ENCODE results near the gene IL15RA.

IL15RA gene

DNA sequence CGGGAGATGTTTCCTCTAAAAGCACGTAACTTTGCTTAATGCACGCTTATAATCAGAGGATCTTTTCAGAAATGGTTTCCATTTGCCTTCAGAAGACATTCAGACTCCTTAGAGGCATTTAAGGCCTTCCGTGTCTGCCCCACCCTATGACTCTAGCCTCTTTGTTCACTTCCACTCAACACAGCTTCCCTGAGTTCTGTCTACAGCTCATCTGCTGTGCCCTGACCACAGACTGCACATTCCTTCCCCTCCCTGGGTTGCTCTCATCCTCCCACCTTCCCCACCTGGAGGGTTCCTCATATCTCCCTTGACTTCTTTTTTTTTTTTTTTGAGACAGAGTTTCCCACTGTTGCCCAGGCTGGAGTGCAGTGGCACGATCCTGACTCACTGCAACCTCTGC lies 70.7 kb downstream of the IL15RA start:
- TF ChIP-seq, protein P1, sequence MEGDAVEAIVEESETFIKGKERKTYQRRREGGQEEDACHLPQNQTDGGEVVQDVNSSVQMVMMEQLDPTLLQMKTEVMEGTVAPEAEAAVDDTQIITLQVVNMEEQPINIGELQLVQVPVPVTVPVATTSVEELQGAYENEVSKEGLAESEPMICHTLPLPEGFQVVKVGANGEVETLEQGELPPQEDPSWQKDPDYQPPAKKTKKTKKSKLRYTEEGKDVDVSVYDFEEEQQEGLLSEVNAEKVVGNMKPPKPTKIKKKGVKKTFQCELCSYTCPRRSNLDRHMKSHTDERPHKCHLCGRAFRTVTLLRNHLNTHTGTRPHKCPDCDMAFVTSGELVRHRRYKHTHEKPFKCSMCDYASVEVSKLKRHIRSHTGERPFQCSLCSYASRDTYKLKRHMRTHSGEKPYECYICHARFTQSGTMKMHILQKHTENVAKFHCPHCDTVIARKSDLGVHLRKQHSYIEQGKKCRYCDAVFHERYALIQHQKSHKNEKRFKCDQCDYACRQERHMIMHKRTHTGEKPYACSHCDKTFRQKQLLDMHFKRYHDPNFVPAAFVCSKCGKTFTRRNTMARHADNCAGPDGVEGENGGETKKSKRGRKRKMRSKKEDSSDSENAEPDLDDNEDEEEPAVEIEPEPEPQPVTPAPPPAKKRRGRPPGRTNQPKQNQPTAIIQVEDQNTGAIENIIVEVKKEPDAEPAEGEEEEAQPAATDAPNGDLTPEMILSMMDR (IDR thresholded peaks at IDR 0.05; ENCODE audit: poor library complexity, severe bottlenecking) = no peak
- Histone ChIP-seq H3K27ac (ENCODE audit: poor library complexity, severe bottlenecking) (no peak overlapping the region), H3K36me3 (ENCODE audit: low read depth) (peaks cover 31% of the 10 kb centered on the region), H3K4me3 (ENCODE audit: severe bottlenecking) (no peak overlapping the region), H3K4me1 (ENCODE audit: insufficient read depth, poor library complexity, severe bottlenecking) (no peaks in the 10 kb centered on the region), H3K9me3 (ENCODE audit: severe bottlenecking) (no peaks in the 10 kb centered on the region), H3K27me3 (ENCODE audit: insufficient read depth, poor library complexity, severe bottlenecking) (no peaks in the 10 kb centered on the region)
- ATAC-seq (ENCODE audit: low read depth) (no peak), DNase-seq (ENCODE audit: low spot score) (no peak)

- no peak for ATAC-seq (ENCODE audit: low read depth)
- Histone ChIP-seq H3K36me3 (ENCODE audit: low read depth) (peaks cover 26% of the 10 kb centered on the region), H3K4me3 (ENCODE audit: severe bottlenecking) (no peak overlapping the region), H3K27me3 (ENCODE audit: insufficient read depth, poor library complexity, severe bottlenecking) (no peaks in the 10 kb centered on the region), H3K4me1 (ENCODE audit: insufficient read depth, poor library complexity, severe bottlenecking) (no peaks in the 10 kb centered on the region), H3K27ac (ENCODE audit: poor library complexity, severe bottlenecking) (no peak overlapping the region), H3K9me3 (ENCODE audit: severe bottlenecking) (no peaks in the 10 kb centered on the region)
- no peak for DNase-seq (ENCODE audit: low spot score)
- TF ChIP-seq, protein P1 (IDR thresholded peaks at IDR 0.05; ENCODE audit: poor library complexity, severe bottlenecking) = no peak
These were observed 71.4 kb downstream of the IL15RA start for GRCh38 chr10:5905854-5906507.

DNA sequence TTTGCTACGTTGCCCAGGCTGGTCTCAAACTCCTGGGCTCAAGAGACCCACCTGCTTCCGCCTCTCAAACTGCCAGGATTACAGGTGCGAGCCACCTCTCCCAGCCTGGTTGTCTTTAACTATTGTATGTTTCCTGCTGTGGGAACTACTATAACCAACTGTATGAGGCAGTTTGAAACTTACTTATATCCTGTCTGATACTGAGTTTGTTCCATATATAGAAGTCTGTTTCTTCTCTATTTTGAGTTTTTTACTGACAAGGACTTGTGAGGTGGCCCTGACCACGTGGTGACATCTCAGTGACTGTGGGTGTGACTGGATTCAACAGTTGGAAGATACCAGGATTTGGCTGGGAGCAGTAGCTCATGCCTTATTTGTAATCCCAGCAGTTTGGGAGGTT lies 73.1 kb downstream of the IL15RA start:
- H3K27ac ChIP-seq (ENCODE audit: poor library complexity, severe bottlenecking) = no peak overlapping the region
- no peak overlapping the region for H3K4me3 ChIP-seq (ENCODE audit: severe bottlenecking)
- ATAC-seq (ENCODE audit: low read depth) = no peak
- no peaks in the 10 kb centered on the region for H3K27me3 ChIP-seq (ENCODE audit: insufficient read depth, poor library complexity, severe bottlenecking)
- no peak for DNase-seq (ENCODE audit: low spot score)
- H3K36me3 ChIP-seq (ENCODE audit: low read depth) = peaks cover 9% of the 10 kb centered on the region
- no peaks in the 10 kb centered on the region for H3K9me3 ChIP-seq (ENCODE audit: severe bottlenecking)
- H3K4me1 ChIP-seq (ENCODE audit: insufficient read depth, poor library complexity, severe bottlenecking) = no peaks in the 10 kb centered on the region
- TF ChIP-seq, protein P1 (IDR thresholded peaks at IDR 0.05; ENCODE audit: poor library complexity, severe bottlenecking) = no peak

- Histone ChIP-seq H3K4me3 (ENCODE audit: severe bottlenecking) (no peak overlapping the region), H3K9me3 (ENCODE audit: severe bottlenecking) (no peaks in the 10 kb centered on the region), H3K27me3 (ENCODE audit: insufficient read depth, poor library complexity, severe bottlenecking) (no peaks in the 10 kb centered on the region), H3K36me3 (ENCODE audit: low read depth) (peaks cover 3% of the 10 kb centered on the region), H3K27ac (ENCODE audit: poor library complexity, severe bottlenecking) (no peak overlapping the region), H3K4me1 (ENCODE audit: insufficient read depth, poor library complexity, severe bottlenecking) (no peaks in the 10 kb centered on the region)
- ATAC-seq (ENCODE audit: low read depth) = no peak
- DNase-seq (ENCODE audit: low spot score) = no peak
- TF ChIP-seq, protein P1 (IDR thresholded peaks at IDR 0.05; ENCODE audit: poor library complexity, severe bottlenecking) = no peak
These were observed 73.8 kb downstream of the IL15RA start for GRCh38 chr10:5903563-5903962.

DNA sequence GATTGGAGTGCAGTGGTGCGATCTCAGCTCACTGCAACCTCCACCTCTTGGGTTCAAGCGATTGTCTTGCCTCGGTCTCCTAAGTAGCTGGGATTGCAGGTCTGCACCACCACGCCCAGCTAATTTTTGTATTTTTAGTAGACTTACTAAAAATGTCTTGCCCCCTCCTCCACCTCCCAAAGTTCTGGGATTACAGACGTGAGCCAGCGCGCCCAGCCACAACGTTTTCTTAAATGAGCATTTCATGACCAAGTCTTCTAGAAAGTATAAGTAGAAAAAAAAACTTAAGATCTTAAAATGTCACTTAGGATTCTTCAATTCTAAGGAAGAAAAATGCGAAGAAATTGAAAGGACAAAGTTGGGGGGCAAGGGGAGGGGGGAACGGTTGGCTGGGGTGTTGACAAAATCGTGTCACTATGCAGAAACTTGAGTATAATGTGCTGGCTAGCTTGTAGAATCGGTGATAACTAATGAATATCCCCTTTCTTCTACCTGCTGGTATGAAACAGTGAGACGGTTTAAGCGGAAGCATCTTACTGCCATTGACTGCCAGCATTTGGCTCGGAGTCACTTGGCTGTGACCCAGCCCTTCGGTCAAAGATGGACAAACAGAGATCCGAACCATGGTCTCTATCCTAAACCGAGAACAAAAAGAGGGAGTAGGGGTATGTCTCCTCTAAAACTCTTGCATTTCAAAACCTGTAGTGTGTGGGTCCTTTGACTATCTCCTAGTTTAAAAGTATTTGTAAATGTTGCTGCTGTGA lies 74.7 kb downstream of the IL15RA start:
- no peaks in the 10 kb centered on the region for H3K4me1 ChIP-seq (ENCODE audit: insufficient read depth, poor library complexity, severe bottlenecking)
- TF ChIP-seq, protein P1 (IDR thresholded peaks at IDR 0.05; ENCODE audit: poor library complexity, severe bottlenecking) = no peak
- ATAC-seq (ENCODE audit: low read depth) (no peak), DNase-seq (ENCODE audit: low spot score) (no peak)
- H3K9me3 ChIP-seq (ENCODE audit: severe bottlenecking) = no peaks in the 10 kb centered on the region
- H3K27me3 ChIP-seq (ENCODE audit: insufficient read depth, poor library complexity, severe bottlenecking) = no peaks in the 10 kb centered on the region
- no peak overlapping the region for H3K4me3 ChIP-seq (ENCODE audit: severe bottlenecking)
- H3K36me3 ChIP-seq (ENCODE audit: low read depth) = peaks cover 3% of the 10 kb centered on the region
- H3K27ac ChIP-seq (ENCODE audit: poor library complexity, severe bottlenecking) = no peak overlapping the region
